RCC 7860 (cell line): ENCODE measurements around the gene NUP50.

Experiments used
- DNase-seq: peaks from one replicate; pipeline ENCODE4 v3.0.0-alpha.2; 2015; ENCODE audit warnings: low spot score
- FAIRE-seq: peaks from 2 replicates; lab custom pipeline; 2012; peaks lifted over from hg19 to GRCh38; lab: Jason Lieb, UNC

The NUP50 gene

GRCh38 chr22:45207981-45208664 is 44.4 kb downstream of the NUP50 start:
- DNase-seq, result no peak
- no peak for FAIRE-seq

DNA sequence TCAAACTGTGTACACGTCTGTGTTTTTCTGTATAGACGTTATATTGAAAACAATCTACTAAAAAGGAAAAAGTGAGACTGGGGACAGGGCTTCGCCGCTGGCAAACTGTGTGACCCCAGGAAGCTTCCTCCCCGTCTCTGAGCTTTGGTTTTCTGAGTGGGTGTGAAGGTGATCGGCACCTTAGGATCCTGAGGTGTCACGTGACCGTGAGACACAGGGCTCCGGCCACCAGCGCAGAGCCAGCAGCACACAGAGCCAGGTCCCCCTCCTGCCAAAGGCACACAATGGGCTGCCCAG is 44.9 kb downstream of the NUP50 start:
- FAIRE-seq (no peak), DNase-seq (no peak)

GRCh38 chr22:45208993-45209838 is 45.5 kb downstream of the NUP50 start:
- no peak for FAIRE-seq
- DNase-seq, result peak; percentile 42

GRCh38 chr22:45210174-45210573 is 46.4 kb downstream of the NUP50 start:
- FAIRE-seq (no peak), DNase-seq (no peak)

- FAIRE-seq (no peak), DNase-seq (no peak)
These were observed 46.9 kb downstream of the NUP50 start for GRCh38 chr22:45210577-45210976.

DNA sequence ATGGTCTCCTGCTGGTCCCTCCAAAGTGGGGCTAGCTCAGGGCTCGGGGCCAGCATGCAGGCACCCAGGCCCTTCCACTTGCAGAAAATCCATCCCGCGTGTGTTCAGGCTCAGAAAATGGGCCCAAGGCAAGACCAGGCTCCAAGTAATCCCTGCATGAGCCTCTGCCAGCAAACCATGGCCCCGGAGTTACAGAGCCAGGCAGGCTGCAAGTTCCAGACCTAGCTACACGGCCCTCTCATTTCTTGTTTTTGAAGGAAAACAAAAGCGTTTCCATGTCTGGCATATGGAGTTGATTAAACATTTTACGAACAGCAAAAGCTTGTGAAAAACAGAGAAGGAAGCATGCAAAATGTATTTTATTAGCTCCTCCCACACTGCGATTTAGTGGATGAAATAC is 47.3 kb downstream of the NUP50 start:
- FAIRE-seq (no peak), DNase-seq (no peak)

GRCh38 chr22:45211435-45211834 is 47.7 kb downstream of the NUP50 start:
- DNase-seq (peak; percentile 72), FAIRE-seq (peak; percentile 29)

- FAIRE-seq (no peak), DNase-seq (peak; percentile 50)
These were observed 48.1 kb downstream of the NUP50 start for GRCh38 chr22:45211848-45212247.

GRCh38 chr22:45212306-45212709 is 48.6 kb downstream of the NUP50 start:
- FAIRE-seq (peak; percentile 79), DNase-seq (peak; percentile 87)

- DNase-seq (peak; percentile 59), FAIRE-seq (no peak)
These were observed 49.4 kb downstream of the NUP50 start for GRCh38 chr22:45212992-45213751.

DNA sequence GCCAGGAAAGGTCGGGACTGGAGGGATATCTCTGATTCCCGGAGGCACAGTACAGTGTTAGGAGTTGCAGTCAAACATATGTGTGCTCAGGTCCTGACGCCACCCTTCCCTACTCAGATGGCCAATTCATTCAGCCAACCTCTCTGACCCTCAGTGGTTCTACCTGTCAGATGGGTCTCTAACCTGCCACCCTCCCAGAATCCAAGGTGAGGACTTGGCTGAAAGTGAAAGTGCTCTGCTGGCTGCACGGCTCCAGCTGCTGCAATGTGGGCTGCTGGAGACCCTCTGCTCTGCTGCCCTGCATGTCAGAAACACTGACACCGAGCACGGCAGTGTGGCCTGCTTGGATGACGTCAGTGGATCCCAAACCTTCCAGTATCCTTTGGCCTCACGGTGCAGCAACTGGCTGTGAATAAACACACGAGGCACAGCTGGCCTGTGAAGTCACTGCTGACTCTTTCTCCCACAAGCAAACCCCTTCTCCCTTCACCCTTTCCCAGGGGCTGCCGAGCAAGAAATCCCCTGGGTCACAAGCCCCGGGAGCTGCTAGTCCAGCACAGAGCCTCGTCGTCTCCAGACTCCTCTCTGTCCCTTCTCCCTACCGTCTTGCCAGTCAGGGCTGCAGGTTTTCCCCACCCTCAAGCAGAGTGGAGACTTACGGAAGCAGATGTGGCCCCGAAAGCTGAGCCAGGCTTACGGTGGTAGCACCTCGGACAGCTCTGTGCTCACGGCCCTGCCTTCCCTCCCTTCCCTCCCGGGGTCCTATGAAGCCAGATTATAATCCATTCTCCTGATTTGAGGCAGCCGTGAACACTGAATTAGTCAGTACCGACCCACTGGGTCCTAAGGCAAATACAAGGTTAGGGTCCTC is 52.6 kb downstream of the NUP50 start:
- FAIRE-seq (no peak), DNase-seq (no peak)

DNA sequence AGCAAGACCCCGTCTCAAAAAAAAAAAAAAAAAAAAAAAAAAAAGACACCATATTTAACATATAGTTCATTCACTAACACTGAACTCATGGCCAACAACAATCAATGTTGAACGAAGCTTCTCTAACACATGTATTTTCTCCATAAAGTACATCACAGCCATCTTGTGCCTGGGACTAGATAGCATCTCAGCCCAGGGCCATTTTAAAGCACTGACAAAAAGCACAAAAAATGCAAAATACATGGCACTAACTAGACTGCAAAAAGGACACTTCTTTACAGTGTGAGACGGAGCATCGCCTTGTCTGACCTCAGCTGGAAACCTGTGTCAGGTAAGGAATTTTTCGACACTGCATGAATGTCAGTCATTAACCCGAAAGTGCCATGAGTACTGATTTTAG is 53.6 kb downstream of the NUP50 start:
- FAIRE-seq (no peak), DNase-seq (no peak)

- DNase-seq (peak; percentile 30), FAIRE-seq (peak; percentile 39)
These were observed 54.1 kb downstream of the NUP50 start for GRCh38 chr22:45217806-45218205.

DNA sequence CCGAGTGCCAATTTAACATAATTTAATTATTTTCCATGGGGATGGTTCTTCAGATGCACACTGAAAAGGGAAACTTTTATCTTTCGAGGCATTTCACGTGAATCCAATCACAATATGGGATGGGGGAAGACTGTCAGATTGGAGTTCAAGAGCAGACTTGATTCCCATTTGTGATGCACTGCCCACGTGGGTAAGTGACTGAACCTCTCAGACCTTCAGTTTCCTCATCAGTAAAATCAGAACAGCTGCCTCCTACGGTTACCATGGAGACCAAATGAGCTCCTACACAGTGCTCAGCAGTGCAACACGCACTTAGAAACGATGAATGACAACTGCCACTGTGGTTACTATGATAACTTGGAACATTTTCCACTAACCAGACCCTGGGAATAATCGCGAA is 55.3 kb downstream of the NUP50 start:
- DNase-seq, result peak; percentile 4
- FAIRE-seq, result no peak

DNA sequence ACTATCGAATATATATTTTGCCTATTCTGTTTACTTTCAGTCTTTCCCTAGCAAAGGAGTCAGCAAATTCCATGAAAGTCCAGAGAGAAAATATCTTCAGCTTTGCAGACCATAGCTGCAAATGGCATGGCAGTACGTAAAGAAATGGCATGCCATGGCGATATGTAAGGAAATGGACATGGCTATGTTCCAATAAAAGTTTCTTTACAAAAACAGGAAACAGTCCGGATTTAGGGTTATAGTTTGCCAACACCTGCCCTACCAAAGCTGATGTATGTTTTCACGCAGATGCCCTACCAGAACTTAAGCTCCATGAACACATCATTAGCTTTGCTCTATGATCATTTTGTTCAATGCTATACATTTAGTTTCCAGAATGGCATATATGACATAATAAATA is 57.5 kb downstream of the NUP50 start:
- DNase-seq (no peak), FAIRE-seq (no peak)

- no peak for FAIRE-seq
These were observed 59.8 kb downstream of the NUP50 start for GRCh38 chr22:45223304-45224117.

DNA sequence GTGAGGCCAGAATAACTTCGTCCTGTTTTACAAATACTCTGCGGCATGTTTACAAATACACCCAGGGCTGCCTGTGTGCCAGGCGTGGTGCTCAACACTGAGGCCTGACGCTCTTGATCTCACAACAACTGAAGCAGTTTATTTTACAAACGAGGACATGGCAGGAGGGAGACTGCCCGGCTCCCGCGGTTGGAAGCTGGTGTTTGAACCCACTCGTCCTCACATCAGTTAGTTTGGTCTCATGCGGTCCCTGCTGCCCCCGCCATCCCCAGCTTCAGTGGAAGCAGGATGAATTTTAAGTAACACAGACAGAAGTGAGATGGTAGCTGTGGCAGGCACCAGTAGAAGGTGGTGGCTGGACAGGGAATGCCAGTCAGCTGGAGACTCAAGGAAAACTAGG is 60.6 kb downstream of the NUP50 start:
- FAIRE-seq (no peak), DNase-seq (no peak)

More at GRCh38 chr22:45223304-45224117, 59.8 kb downstream of the NUP50 start:
- no peak for DNase-seq

DNA sequence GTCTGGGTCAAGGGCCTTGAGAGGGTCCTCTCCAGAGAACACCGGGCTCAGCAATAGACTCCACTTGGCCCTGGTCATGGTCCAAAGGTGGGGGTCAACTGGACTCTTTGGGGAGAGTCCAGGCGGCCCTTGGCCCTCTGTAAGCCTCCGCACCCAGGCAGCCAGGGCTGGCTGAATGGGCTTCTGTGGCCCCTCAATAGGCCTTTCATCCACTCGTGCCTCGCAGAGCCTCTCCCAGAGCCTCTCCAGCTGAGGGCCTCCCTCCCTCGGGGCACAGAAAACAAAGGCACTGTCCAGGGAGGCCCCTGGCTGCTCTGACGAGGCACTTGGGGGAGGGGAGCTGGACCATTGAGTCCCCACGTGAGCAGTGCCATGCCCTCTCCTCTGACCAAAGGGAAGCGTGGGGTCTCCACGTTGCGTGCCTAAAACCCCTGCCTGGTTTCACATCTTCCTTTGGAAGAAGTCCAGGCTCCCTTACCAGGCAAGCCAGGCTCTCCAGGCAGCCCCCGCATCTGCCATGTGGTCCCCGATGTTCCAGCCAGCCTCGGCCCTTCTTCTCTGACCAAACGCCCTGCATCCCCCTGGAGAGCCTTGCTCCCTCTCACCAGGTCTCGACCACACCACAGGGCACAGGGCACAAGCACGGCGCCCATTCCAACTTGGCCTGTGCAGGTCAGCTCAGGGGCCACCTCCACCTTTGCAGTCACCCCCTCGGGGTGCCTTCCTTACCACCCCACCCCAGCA is 61.4 kb downstream of the NUP50 start:
- no peak for DNase-seq
- FAIRE-seq, result no peak
